Tibial nerve (tissue), 3 donors: ENCODE measurements around the gene WDR18.

Experiments used
- CTCF ChIP-seq, 5 experiments: fragments of 200-600 bp in 3 of 5; fragments of 450-650 bp in 2 of 5; sonication (generic) in 3 of 5; IDR thresholded peaks; one replicate each; pipeline ENCODE4 v1.5.1; 2016 to 2019; ENCODE audit warnings: antibody characterized with exemption in 5 of 5, mild to moderate bottlenecking in 3 of 5, moderate library complexity in 2 of 5
- POLR2A ChIP-seq, 2 donors: fragments of 450-650 bp; IDR thresholded peaks; one replicate each; pipeline ENCODE4 v1.6.1; 2017; ENCODE audit warnings: antibody characterized with exemption in 2 of 2, mild to moderate bottlenecking in 2 of 2, moderate library complexity in 2 of 2

GRCh38 chr19:1035998-1036621 is 52.0 kb downstream of the WDR18 start:
- TF ChIP-seq CTCF (IDR thresholded peaks at IDR 0.05) (no peak), POLR2A (IDR thresholded peaks at IDR 0.05) (no peak)
